Loucy (cell line): ENCODE measurements around the gene MACROD2.

Source experiments
- EZH2phosphoT487 ChIP-seq: fragments of 200-600 bp; IDR thresholded peaks from 2 replicates; pipeline ENCODE4 v1.6.1; 2018; ENCODE audit warnings: antibody characterized with exemption, mild to moderate bottlenecking, moderate library complexity, borderline replicate concordance
- TF ChIP-seq, protein P1 (sequence below): fragments of 200-600 bp; sonication (generic); conservative IDR thresholded peaks from 2 replicates; pipeline ENCODE4 v1.5.1; 2014; ENCODE audit warnings: mild to moderate bottlenecking, antibody characterized with exemption, low read length

DNA sequence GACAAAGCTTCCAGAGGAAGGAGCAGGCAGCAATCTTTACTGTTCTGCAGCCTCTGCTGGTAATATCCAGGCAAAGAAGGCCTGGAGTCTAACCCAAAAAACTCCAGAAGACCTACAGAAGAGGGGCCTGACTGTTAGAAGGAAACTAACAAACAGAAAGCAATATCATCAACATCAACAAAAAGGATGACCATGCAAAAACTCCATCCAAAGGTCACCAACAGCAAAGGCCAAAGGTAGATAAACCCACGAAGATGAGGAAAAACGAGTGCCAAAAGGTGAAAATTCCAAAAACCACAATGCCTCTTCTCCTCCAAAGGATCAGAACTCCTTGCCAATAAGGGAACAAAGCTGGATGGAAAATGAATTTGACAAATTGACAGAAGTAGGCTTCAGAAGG lies 811.9 kb downstream of the MACROD2 start:
- TF ChIP-seq, protein P1, sequence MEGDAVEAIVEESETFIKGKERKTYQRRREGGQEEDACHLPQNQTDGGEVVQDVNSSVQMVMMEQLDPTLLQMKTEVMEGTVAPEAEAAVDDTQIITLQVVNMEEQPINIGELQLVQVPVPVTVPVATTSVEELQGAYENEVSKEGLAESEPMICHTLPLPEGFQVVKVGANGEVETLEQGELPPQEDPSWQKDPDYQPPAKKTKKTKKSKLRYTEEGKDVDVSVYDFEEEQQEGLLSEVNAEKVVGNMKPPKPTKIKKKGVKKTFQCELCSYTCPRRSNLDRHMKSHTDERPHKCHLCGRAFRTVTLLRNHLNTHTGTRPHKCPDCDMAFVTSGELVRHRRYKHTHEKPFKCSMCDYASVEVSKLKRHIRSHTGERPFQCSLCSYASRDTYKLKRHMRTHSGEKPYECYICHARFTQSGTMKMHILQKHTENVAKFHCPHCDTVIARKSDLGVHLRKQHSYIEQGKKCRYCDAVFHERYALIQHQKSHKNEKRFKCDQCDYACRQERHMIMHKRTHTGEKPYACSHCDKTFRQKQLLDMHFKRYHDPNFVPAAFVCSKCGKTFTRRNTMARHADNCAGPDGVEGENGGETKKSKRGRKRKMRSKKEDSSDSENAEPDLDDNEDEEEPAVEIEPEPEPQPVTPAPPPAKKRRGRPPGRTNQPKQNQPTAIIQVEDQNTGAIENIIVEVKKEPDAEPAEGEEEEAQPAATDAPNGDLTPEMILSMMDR, result no peak
- TF ChIP-seq EZH2phosphoT487, result no peak
